Left ventricle myocardium inferior (tissue), 1 donor: ENCODE measurements around the gene PEG3. TPM values are rescaled to one million over a fixed set of nuclear protein-coding genes. Genes with fewer than 3 reads are reported as not detected.

Experiments
- DNase-seq: peaks from one replicate; pipeline ENCODE4 v3.0.0-alpha.2; 2020
- H3K27ac ChIP-seq: fragments of 200-600 bp; replicated peaks from 2 replicates; pipeline ENCODE4 v1.8.0; 2021
- H3K27me3 ChIP-seq: fragments of 200-600 bp; 2 replicates; pipeline ENCODE4 v1.8.0; 2021; ENCODE audit warnings: low read depth
- H3K36me3 ChIP-seq: fragments of 200-600 bp; 2 replicates; pipeline ENCODE4 v1.8.0; 2021
- H3K4me1 ChIP-seq: fragments of 200-600 bp; 2 replicates; pipeline ENCODE4 v1.8.0; 2021
- H3K4me3 ChIP-seq: fragments of 200-600 bp; 2 replicates; pipeline ENCODE4 v1.8.0; 2021; ENCODE audit warnings: mild to moderate bottlenecking, moderate library complexity
- H3K9me3 ChIP-seq: fragments of 200-600 bp; replicated peaks from 2 replicates; pipeline ENCODE4 v1.8.0; 2021
- CTCF ChIP-seq: fragments of 200-600 bp; IDR thresholded peaks from 2 replicates; pipeline ENCODE4 v1.8.0; 2021; ENCODE audit warnings: antibody characterized with exemption, mild to moderate bottlenecking, borderline replicate concordance
- intact Hi-C: fragments of 100-400 bp; cut with micrococcal nuclease; formaldehyde crosslinking; loops from one replicate; pipeline ENCODE4 v1.11.0; 2022
- total RNA-seq: library from RNA; stranded (reverse); fragmentation: NEBNext Ultra II Directional; extraction: Animal tissue kit (Norgen Biotek cat#: 25700); gene quantifications from one replicate; pipeline ENCODE4 v1.2.1, GENCODE V29; 2021
- donor health status: DM: no; HTN: yes; CAD: no; lungs with severe emphysema.

Gene PEG3
- total RNA-seq, 1 donor from 2014 or later = 10.0 TPM

GRCh38 chr19:56814656-56815055, 25.9 kb downstream of the PEG3 start:
- TF ChIP-seq CTCF = no peak
- peaks cover 26% of the 10 kb centered on the region for H3K36me3 ChIP-seq
- no peaks in the 10 kb centered on the region for H3K4me1 ChIP-seq
- H3K27me3 ChIP-seq = no peaks in the 10 kb centered on the region
- no peak overlapping the region for H3K27ac ChIP-seq
- intact Hi-C loops = no loop called here
- no peak overlapping the region for H3K4me3 ChIP-seq
- DNase-seq = no peak
- no peaks in the 10 kb centered on the region for H3K9me3 ChIP-seq

GRCh38 chr19:56813531-56813930, 27.0 kb downstream of the PEG3 start:
- no peak for DNase-seq
- intact Hi-C loops = no loop called here
- Histone ChIP-seq H3K27ac (no peak overlapping the region), H3K27me3 (no peaks in the 10 kb centered on the region), H3K36me3 (peaks cover 26% of the 10 kb centered on the region), H3K4me3 (no peak overlapping the region), H3K9me3 (no peaks in the 10 kb centered on the region), H3K4me1 (no peaks in the 10 kb centered on the region)
- TF ChIP-seq CTCF = no peak

- Histone ChIP-seq H3K27ac (no peak overlapping the region), H3K36me3 (peaks cover 6% of the 10 kb centered on the region), H3K4me3 (no peak overlapping the region), H3K9me3 (peaks cover 4% of the 10 kb centered on the region), H3K4me1 (no peaks in the 10 kb centered on the region), H3K27me3 (no peaks in the 10 kb centered on the region)
- intact Hi-C loops = no loop called here
- no peak for TF ChIP-seq CTCF
- DNase-seq = no peak
Observed at GRCh38 chr19:56811480-56811879, 29.0 kb downstream of the PEG3 start.

GRCh38 chr19:56810260-56810659, 30.3 kb downstream of the PEG3 start:
- H3K9me3 ChIP-seq = peaks cover 11% of the 10 kb centered on the region
- intact Hi-C loops = no loop called here
- H3K4me3 ChIP-seq = no peak overlapping the region
- H3K27ac ChIP-seq = no peak overlapping the region
- no peak for DNase-seq
- no peak for TF ChIP-seq CTCF
- H3K4me1 ChIP-seq = no peaks in the 10 kb centered on the region
- no peaks in the 10 kb centered on the region for H3K27me3 ChIP-seq
- peaks cover 4% of the 10 kb centered on the region for H3K36me3 ChIP-seq

- no peaks in the 10 kb centered on the region for H3K27me3 ChIP-seq
- intact Hi-C loops = no loop called here
- no peak overlapping the region for H3K27ac ChIP-seq
- H3K4me1 ChIP-seq = no peaks in the 10 kb centered on the region
- H3K9me3 ChIP-seq = peaks cover 11% of the 10 kb centered on the region
- no peak for DNase-seq
- TF ChIP-seq CTCF = no peak
- H3K36me3 ChIP-seq = no peaks in the 10 kb centered on the region
- H3K4me3 ChIP-seq = no peak overlapping the region
Observed at GRCh38 chr19:56808717-56809392, 31.7 kb downstream of the PEG3 start.

- TF ChIP-seq CTCF = no peak
- peaks cover 3% of the 10 kb centered on the region for H3K27me3 ChIP-seq
- peaks cover 24% of the 10 kb centered on the region for H3K9me3 ChIP-seq
Observed at GRCh38 chr19:56806639-56807038, 33.9 kb downstream of the PEG3 start.

More at GRCh38 chr19:56806639-56807038, 33.9 kb downstream of the PEG3 start:
- H3K36me3 ChIP-seq = no peaks in the 10 kb centered on the region
- H3K27ac ChIP-seq = no peak overlapping the region
- no peak overlapping the region for H3K4me3 ChIP-seq
- DNase-seq = no peak
- no peaks in the 10 kb centered on the region for H3K4me1 ChIP-seq
- intact Hi-C loops = no loop called here
